Endothelial cell of umbilical vein (primary cell): ENCODE data around the gene PCBD1. TPM values are rescaled to one million over a fixed set of nuclear protein-coding genes. Genes with fewer than 3 reads are reported as not detected.

ENCODE experiments used
- BruUV-seq: library from RNA; stranded (reverse); fragments of 400-500 nt; replicated peaks from 2 replicates; lab custom pipeline; 2021; lab: Mats Ljungman, UMichigan
- CTCF ChIA-PET: fragments of 300-600, 350-600 bp; sonication (Branson Sonifier 250); formaldehyde crosslinking; loops from one replicate; lab custom pipeline; 2021; ENCODE audit warnings: antibody characterized with exemption, inconsistent platforms; lab: Charles Lee
- POLR2A ChIA-PET: fragments of 300-600, 350-600 bp; sonication (Branson Sonifier 250); formaldehyde crosslinking; loops from one replicate; lab custom pipeline; 2021; ENCODE audit warnings: antibody characterized with exemption, inconsistent platforms; lab: Charles Lee
- DNase-seq: peaks from one replicate; pipeline ENCODE4 v3.0.0-alpha.2; 2011; ENCODE audit warnings: low read depth, low spot score
- FAIRE-seq: peaks from 2 replicates; lab custom pipeline; 2011; peaks lifted over from hg19 to GRCh38; lab: Jason Lieb, UNC
- H2AFZ ChIP-seq: 2 replicates; pipeline ENCODE4 v1.6.0; 2012; ENCODE audit warnings: low read depth, low read length, control low read depth, inconsistent platforms
- H3K27ac ChIP-seq: 2 replicates; pipeline ENCODE4 v1.5.1; 2011; ENCODE audit warnings: low read depth, mild to moderate bottlenecking, control low read depth, low read length, moderate library complexity; ENCODE audit not compliant: insufficient read depth
- H3K27me3 ChIP-seq, 2 experiments: 2 replicates each; pipeline versions ENCODE4 v1.6.0 to v1.6.1; 2011; ENCODE audit warnings: low read length in 2 of 2, mixed read lengths in 1 of 2; ENCODE audit not compliant: control insufficient read depth in 2 of 2, insufficient read depth in 2 of 2
- H3K36me3 ChIP-seq, 2 experiments: 2 replicates in 1 of 2; 3 replicates in 1 of 2; pipeline ENCODE4 v1.5.1; 2011; ENCODE audit warnings: low read length in 2 of 2, mild to moderate bottlenecking in 1 of 2, moderate library complexity in 1 of 2; ENCODE audit not compliant: control insufficient read depth in 2 of 2, insufficient read depth in 2 of 2; ENCODE audit errors: extremely low read depth in 1 of 2
- H3K4me1 ChIP-seq: 3 replicates; pipeline ENCODE4 v1.5.1; 2011; ENCODE audit warnings: mild to moderate bottlenecking, low read length; ENCODE audit not compliant: control insufficient read depth, insufficient read depth; ENCODE audit errors: extremely low read depth
- H3K4me2 ChIP-seq: 2 replicates; pipeline ENCODE4 v1.6.1; 2011; ENCODE audit warnings: low read length, control low read depth, mixed read lengths; ENCODE audit not compliant: insufficient read depth
- H3K4me3 ChIP-seq, 3 experiments: fragments of 200-600 bp in 1 of 3; sonication (generic), shearing (Covaris generic) in 1 of 3; replicated peaks in 1 of 3; 2 replicates each; pipeline ENCODE4 v1.5.1; 2011 to 2016; ENCODE audit warnings: control low read depth in 3 of 3, low read length in 3 of 3, mild to moderate bottlenecking in 2 of 3, inconsistent platforms in 1 of 3, low read depth in 1 of 3, moderate library complexity in 1 of 3; ENCODE audit not compliant: insufficient read depth in 1 of 3
- H3K79me2 ChIP-seq: 2 replicates; pipeline ENCODE4 v1.6.0; 2012; ENCODE audit warnings: low read length, inconsistent platforms; ENCODE audit not compliant: control insufficient read depth, insufficient read depth
- H3K9ac ChIP-seq: replicated peaks from 2 replicates; pipeline ENCODE3; 2011; ENCODE audit warnings: low read length, control low read depth; ENCODE audit not compliant: insufficient read depth; ENCODE audit errors: extremely low read depth
- H3K9me1 ChIP-seq: replicated peaks from 3 replicates; pipeline ENCODE4 v1.6.0; 2011; ENCODE audit warnings: mild to moderate bottlenecking, low read length; ENCODE audit not compliant: control insufficient read depth, insufficient read depth; ENCODE audit errors: extremely low read depth
- H3K9me3 ChIP-seq: replicated peaks from 2 replicates; pipeline ENCODE4 v1.5.1; 2012; ENCODE audit warnings: low read length, inconsistent platforms; ENCODE audit not compliant: control insufficient read depth, insufficient read depth
- H4K20me1 ChIP-seq: replicated peaks from 2 replicates; pipeline ENCODE3; 2011; ENCODE audit warnings: mild to moderate bottlenecking, low read length; ENCODE audit not compliant: control insufficient read depth, insufficient read depth; ENCODE audit errors: extremely low read depth
- CTCF ChIP-seq, 2 donors: IDR thresholded peaks; 1 replicate in 1 of 2; 2 replicates in 1 of 2; pipeline ENCODE4 v1.5.1; 2011; ENCODE audit warnings: low read length in 2 of 2, mild to moderate bottlenecking in 2 of 2, moderate library complexity in 2 of 2, control low read depth in 1 of 2, inconsistent platforms in 1 of 2, low read depth in 1 of 2; ENCODE audit not compliant: insufficient read depth in 1 of 2; ENCODE audit errors: extremely low read depth in 1 of 2
- EZH2 ChIP-seq: IDR thresholded peaks from 2 replicates; pipeline ENCODE4 v1.6.1; 2012; ENCODE audit warnings: borderline replicate concordance, low read depth, mild to moderate bottlenecking, moderate library complexity, low read length, inconsistent platforms; ENCODE audit not compliant: severe bottlenecking
- FOS ChIP-seq: IDR thresholded peaks from 2 replicates; pipeline ENCODE4 v1.6.1; 2011; ENCODE audit warnings: mild to moderate bottlenecking, low read length, moderate library complexity, borderline replicate concordance; ENCODE audit not compliant: insufficient read depth
- GATA2 ChIP-seq: IDR thresholded peaks from 2 replicates; pipeline ENCODE4 v1.7.0; 2011; ENCODE audit warnings: low read depth, mild to moderate bottlenecking, moderate library complexity, mixed read lengths, low read length; ENCODE audit not compliant: insufficient read length, insufficient read depth
- JUN ChIP-seq: IDR thresholded peaks from 2 replicates; pipeline ENCODE4 v1.6.1; 2011; ENCODE audit warnings: borderline replicate concordance, low read depth; ENCODE audit not compliant: insufficient read length, insufficient read depth
- MAX ChIP-seq: IDR thresholded peaks from 2 replicates; pipeline ENCODE4 v1.6.1; 2011; ENCODE audit not compliant: insufficient read depth, insufficient read length
- MYC ChIP-seq: IDR thresholded peaks from one replicate; pipeline ENCODE4 v1.6.1; 2011; ENCODE audit warnings: mild to moderate bottlenecking, low read depth, low read length
- POLR2A ChIP-seq: IDR thresholded peaks from 2 replicates; pipeline ENCODE4 v1.6.1; 2012; ENCODE audit warnings: low read depth, mild to moderate bottlenecking, control low read depth, low read length
- POLR2AphosphoS5 ChIP-seq: IDR thresholded peaks from 2 replicates; pipeline ENCODE4 v1.6.1; 2012; ENCODE audit warnings: low read depth, mild to moderate bottlenecking, control low read depth, low read length, moderate library complexity; ENCODE audit not compliant: insufficient read depth
- dilution Hi-C: fragments of 300-500 bp; cut with MboI; formaldehyde crosslinking; loops from one replicate; pipeline ENCODE4 v1.15.0; 2019; ENCODE audit warnings: low sequenced_read_pairs; ENCODE audit not compliant: extremely low pct_ligation_motif_present
- intact Hi-C: fragments of 100-400 bp; cut with micrococcal nuclease; formaldehyde crosslinking; loops from one replicate; pipeline ENCODE4 v1.10.0; 2022
- polyA plus RNA-seq, 4 experiments: library from polyadenylated mRNA; depleted of rRNA in 3 of 4; stranded (reverse) in 3 of 4; unstranded in 1 of 4; fragments of >200 nt; gene quantifications; 2 replicates each; pipeline versions ENCODE4 v1.2.1 to v1.2.3, GENCODE V29; 2011 to 2012; ENCODE audit warnings: missing spikeins in 1 of 4
- total RNA-seq: library from RNA; stranded (reverse); gene quantifications from 2 replicates; pipeline ENCODE4 v1.2.3, GENCODE V29; 2021

The PCBD1 gene
- total and polyA plus RNA-seq, 2 donors (not counting 3 experiments of a cell fraction or from before 2014, with no cell fraction given): 95.7 to 113 TPM

GRCh38 chr10:70866424-70866823 lies 21.9 kb downstream of the PCBD1 start:
- FAIRE-seq: no peak
- ChIA-PET POLR2A (no interaction called here), CTCF (no interaction called here)

More at GRCh38 chr10:70866424-70866823, 21.9 kb downstream of the PCBD1 start:
- no peak overlapping the region for H3K4me3 ChIP-seq
- no peaks in the 10 kb centered on the region for H3K9me1 ChIP-seq
- H3K9ac ChIP-seq: no peak overlapping the region
- H3K79me2 ChIP-seq: no peaks in the 10 kb centered on the region
- no peak for DNase-seq
- H2AFZ ChIP-seq: no peak overlapping the region
- no peak overlapping the region for H3K27ac ChIP-seq
- H3K4me2 ChIP-seq: no peak overlapping the region
- H3K9me3 ChIP-seq: no peaks in the 10 kb centered on the region
- intact Hi-C loops (no loop called here), dilution Hi-C loops (no loop called here)
- peaks cover 0 to 5% of the 10 kb centered on the region in 2 experiments for H3K36me3 ChIP-seq
- H3K4me1 ChIP-seq: no peaks in the 10 kb centered on the region
- H3K27me3 ChIP-seq: no peaks in the 10 kb centered on the region
- BruUV-seq: no TSS peak
- TF ChIP-seq FOS (no peak), CTCF (IDR thresholded peaks at IDR 0.05; ENCODE audit: extremely low read depth in 1 of 2, insufficient read depth in 1 of 2, low read depth in 1 of 2, low read length in 2 of 2) (no peak), POLR2A (no peak), POLR2AphosphoS5 (no peak), GATA2 (no peak), JUN (no peak), MAX (no peak), EZH2 (no peak), MYC (no peak)
- H4K20me1 ChIP-seq: no peaks in the 10 kb centered on the region
